ENCODE results near the gene AKR7A2.

The AKR7A2 gene

DNA sequence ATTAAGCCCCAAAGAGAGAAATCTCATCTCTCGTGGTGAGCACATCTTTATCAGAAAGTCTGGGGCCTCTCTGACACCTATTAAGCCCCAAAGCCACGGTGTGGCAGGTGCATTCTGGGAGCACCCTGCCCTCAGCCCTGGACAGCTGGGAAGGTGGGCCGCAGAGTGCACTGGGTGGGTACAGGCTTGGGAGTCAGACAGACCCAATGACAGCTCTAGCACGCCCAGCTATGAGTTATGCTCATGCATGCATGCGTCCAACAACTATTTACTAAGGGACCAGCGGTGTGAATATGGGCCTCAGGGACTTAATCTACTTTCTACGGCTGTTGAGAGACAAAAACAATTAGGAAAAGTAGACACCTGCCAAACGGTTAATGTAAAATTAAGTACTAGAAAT is 46.8 kb upstream of the AKR7A2 start:
- Histone ChIP-seq H3K27me3 (replicated peaks; ENCODE audit: control insufficient read depth, insufficient read depth, low read length) (no peaks in the 10 kb centered on the region), H3K4me3 (replicated peaks; ENCODE audit: low read depth, low read length) (no peak overlapping the region), H3K36me3 (ENCODE audit: control insufficient read depth, insufficient read depth, low read length) (peaks cover 31% of the 10 kb centered on the region)
- no peak for DNase-seq (ENCODE audit: extremely low read depth, insufficient read length)
- TF ChIP-seq, protein P1, sequence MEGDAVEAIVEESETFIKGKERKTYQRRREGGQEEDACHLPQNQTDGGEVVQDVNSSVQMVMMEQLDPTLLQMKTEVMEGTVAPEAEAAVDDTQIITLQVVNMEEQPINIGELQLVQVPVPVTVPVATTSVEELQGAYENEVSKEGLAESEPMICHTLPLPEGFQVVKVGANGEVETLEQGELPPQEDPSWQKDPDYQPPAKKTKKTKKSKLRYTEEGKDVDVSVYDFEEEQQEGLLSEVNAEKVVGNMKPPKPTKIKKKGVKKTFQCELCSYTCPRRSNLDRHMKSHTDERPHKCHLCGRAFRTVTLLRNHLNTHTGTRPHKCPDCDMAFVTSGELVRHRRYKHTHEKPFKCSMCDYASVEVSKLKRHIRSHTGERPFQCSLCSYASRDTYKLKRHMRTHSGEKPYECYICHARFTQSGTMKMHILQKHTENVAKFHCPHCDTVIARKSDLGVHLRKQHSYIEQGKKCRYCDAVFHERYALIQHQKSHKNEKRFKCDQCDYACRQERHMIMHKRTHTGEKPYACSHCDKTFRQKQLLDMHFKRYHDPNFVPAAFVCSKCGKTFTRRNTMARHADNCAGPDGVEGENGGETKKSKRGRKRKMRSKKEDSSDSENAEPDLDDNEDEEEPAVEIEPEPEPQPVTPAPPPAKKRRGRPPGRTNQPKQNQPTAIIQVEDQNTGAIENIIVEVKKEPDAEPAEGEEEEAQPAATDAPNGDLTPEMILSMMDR (IDR thresholded peaks at IDR 0.05; ENCODE audit: insufficient read depth, low read length, poor library complexity, severe bottlenecking) = no peak

DNA sequence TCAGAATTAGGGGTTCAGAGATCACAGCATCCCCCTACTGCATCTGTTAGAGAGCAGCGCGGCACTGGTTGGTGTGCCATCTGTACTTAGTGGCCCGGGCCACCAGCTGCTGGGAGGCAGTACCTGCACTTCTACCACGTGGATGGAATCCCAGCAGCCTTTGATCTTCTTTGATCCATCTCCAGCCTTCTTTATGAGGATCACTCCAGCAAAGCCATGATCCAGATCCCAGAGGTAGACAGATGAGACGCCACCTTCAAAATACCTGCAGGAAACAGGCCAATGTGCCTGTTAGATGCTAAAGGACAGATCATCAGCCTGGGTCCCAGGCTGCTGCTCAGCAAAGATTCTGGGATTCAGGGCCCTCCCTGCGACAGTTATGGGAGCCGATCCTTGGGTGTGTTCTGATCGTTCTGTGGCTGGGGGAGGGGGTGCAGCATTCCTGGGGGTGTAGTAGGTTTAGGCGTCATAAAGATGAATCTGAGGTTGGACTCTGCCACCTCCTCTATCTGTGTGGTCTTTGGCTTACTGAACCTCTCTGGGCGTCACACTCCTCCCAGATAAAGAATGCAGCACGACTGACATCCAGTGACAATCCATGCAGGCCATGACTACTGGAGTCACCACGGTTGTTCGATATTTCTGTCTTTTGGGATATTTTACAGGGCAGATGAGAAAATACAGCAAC is 45.5 kb upstream of the AKR7A2 start:
- H3K36me3 ChIP-seq (ENCODE audit: control insufficient read depth, insufficient read depth, low read length) = peaks cover 35% of the 10 kb centered on the region
- H3K4me3 ChIP-seq (replicated peaks; ENCODE audit: low read depth, low read length) = no peak overlapping the region
- no peaks in the 10 kb centered on the region for H3K27me3 ChIP-seq (replicated peaks; ENCODE audit: control insufficient read depth, insufficient read depth, low read length)
- DNase-seq (ENCODE audit: extremely low read depth, insufficient read length) = no peak
- TF ChIP-seq, protein P1 (IDR thresholded peaks at IDR 0.05; ENCODE audit: insufficient read depth, low read length, poor library complexity, severe bottlenecking) = no peak

DNA sequence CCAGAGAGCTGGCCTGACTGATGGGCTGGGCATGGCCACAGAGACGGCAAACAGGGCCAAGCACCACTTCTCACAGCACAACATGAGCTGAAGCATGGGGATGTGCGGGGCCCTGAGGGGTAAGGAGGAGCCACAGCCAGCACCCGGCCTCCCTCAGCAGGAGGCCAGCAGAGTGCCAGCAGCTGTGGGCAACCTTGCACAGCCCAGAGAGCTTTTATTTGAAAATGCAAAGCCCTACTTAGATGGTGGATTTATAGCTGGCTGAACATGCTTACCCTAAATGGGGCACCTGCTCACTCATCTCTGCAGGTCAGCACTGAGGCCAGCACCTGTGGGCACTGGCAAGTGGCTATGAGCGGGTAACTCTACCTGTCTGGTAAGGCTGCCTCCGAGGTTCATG is 44.3 kb upstream of the AKR7A2 start:
- TF ChIP-seq, protein P1 (IDR thresholded peaks at IDR 0.05; ENCODE audit: insufficient read depth, low read length, poor library complexity, severe bottlenecking) = no peak
- no peaks in the 10 kb centered on the region for H3K27me3 ChIP-seq (replicated peaks; ENCODE audit: control insufficient read depth, insufficient read depth, low read length)
- H3K36me3 ChIP-seq (ENCODE audit: control insufficient read depth, insufficient read depth, low read length) = peaks cover 39% of the 10 kb centered on the region
- DNase-seq (ENCODE audit: extremely low read depth, insufficient read length) = no peak
- H3K4me3 ChIP-seq (replicated peaks; ENCODE audit: low read depth, low read length) = no peak overlapping the region

DNA sequence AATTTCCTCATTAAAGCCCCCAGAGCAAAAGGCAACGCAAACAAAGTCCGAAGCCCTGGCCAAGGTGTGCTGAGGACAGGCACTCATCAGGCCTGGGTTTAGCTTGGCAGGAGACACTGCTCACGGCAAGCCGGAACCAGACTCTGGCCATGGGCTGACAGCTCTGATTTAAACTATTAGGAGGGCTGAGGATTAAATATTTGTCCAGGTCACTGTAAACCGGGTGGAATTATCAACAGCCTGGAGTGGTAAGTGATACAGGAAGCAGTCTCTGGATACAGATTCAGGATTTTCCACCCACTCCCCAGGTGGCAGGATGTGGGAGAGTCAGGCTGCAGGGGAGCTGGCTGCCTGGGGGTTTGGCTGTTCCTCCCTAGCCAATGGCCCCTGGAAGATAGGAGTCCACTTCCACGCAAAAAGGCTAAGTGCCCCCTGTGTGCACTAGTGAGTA is 42.6 kb upstream of the AKR7A2 start:
- DNase-seq (ENCODE audit: extremely low read depth, insufficient read length) = no peak
- Histone ChIP-seq H3K27me3 (replicated peaks; ENCODE audit: control insufficient read depth, insufficient read depth, low read length) (no peaks in the 10 kb centered on the region), H3K4me3 (replicated peaks; ENCODE audit: low read depth, low read length) (no peak overlapping the region), H3K36me3 (ENCODE audit: control insufficient read depth, insufficient read depth, low read length) (peaks cover 40% of the 10 kb centered on the region)
- TF ChIP-seq, protein P1 (IDR thresholded peaks at IDR 0.05; ENCODE audit: insufficient read depth, low read length, poor library complexity, severe bottlenecking) = no peak

DNA sequence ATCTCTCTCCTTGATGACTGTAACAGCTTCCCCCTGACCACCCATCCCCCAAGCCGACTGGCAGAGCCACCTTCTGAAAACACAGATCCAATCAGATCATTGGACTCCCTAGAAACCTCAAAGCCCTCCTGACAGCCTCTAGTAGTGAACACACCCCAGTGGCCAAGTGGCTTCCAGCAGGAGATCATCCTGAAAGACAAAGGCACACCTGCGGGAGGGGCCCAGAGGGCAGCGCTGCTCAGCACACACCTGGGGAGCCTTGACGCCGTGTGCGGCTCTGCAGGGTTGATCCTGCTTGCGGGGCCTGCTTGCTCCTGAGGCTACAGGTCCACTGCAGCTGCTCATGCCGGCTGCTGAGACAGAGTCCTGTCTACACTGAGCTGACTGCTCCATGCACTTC is 41.7 kb upstream of the AKR7A2 start:
- no peaks in the 10 kb centered on the region for H3K27me3 ChIP-seq (replicated peaks; ENCODE audit: control insufficient read depth, insufficient read depth, low read length)
- no peak for DNase-seq (ENCODE audit: extremely low read depth, insufficient read length)
- TF ChIP-seq, protein P1 (IDR thresholded peaks at IDR 0.05; ENCODE audit: insufficient read depth, low read length, poor library complexity, severe bottlenecking) = no peak
- no peak overlapping the region for H3K4me3 ChIP-seq (replicated peaks; ENCODE audit: low read depth, low read length)
- peaks cover 43% of the 10 kb centered on the region for H3K36me3 ChIP-seq (ENCODE audit: control insufficient read depth, insufficient read depth, low read length)

DNA sequence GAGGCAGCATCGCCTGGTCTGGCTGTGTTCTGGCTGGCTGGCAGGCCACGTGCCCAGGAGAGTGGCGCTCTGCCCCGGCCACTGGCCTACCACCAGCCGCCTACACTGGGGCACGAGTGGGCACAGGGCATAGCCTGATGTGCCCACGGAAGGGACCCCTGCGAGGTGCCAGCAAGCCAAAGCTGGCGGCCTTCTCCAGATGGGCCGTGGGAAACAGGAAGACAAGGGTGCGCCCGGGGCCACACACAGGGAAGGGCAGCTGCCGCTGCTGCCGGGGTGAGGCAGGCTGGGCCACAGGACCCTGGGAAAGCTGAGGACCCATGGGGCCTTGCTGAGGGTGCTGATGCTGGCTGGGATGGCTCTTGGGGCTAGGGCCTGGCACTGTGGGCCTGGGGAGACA is 40.9 kb upstream of the AKR7A2 start:
- no peak for DNase-seq (ENCODE audit: extremely low read depth, insufficient read length)
- Histone ChIP-seq H3K27me3 (replicated peaks; ENCODE audit: control insufficient read depth, insufficient read depth, low read length) (no peaks in the 10 kb centered on the region), H3K36me3 (ENCODE audit: control insufficient read depth, insufficient read depth, low read length) (peaks cover 44% of the 10 kb centered on the region), H3K4me3 (replicated peaks; ENCODE audit: low read depth, low read length) (no peak overlapping the region)
- TF ChIP-seq, protein P1 (IDR thresholded peaks at IDR 0.05; ENCODE audit: insufficient read depth, low read length, poor library complexity, severe bottlenecking) = no peak
